Esophagus muscularis mucosa (tissue), 4 donors: Measurements from ENCODE around the gene VWA1.

ENCODE experiments used
- EP300 ChIP-seq: sonication (generic); formaldehyde crosslinking; IDR thresholded peaks from one replicate; pipeline ENCODE4 v1.6.1; 2017; ENCODE audit warnings: antibody characterized with exemption
- POLR2A ChIP-seq: fragments of 450-650 bp; IDR thresholded peaks from one replicate; pipeline ENCODE4 v1.6.1; 2017; ENCODE audit warnings: antibody characterized with exemption, moderate library complexity, mild to moderate bottlenecking, low read depth
- TF ChIP-seq, protein P1 (sequence below), 3 experiments: fragments of 200-600 bp in 2 of 3; fragments of 450-650 bp in 1 of 3; sonication (generic) in 2 of 3; IDR thresholded peaks; one replicate each; pipeline ENCODE4 v1.5.1; 2017 to 2019; ENCODE audit warnings: antibody characterized with exemption in 3 of 3, mild to moderate bottlenecking in 2 of 3, moderate library complexity in 1 of 3

DNA sequence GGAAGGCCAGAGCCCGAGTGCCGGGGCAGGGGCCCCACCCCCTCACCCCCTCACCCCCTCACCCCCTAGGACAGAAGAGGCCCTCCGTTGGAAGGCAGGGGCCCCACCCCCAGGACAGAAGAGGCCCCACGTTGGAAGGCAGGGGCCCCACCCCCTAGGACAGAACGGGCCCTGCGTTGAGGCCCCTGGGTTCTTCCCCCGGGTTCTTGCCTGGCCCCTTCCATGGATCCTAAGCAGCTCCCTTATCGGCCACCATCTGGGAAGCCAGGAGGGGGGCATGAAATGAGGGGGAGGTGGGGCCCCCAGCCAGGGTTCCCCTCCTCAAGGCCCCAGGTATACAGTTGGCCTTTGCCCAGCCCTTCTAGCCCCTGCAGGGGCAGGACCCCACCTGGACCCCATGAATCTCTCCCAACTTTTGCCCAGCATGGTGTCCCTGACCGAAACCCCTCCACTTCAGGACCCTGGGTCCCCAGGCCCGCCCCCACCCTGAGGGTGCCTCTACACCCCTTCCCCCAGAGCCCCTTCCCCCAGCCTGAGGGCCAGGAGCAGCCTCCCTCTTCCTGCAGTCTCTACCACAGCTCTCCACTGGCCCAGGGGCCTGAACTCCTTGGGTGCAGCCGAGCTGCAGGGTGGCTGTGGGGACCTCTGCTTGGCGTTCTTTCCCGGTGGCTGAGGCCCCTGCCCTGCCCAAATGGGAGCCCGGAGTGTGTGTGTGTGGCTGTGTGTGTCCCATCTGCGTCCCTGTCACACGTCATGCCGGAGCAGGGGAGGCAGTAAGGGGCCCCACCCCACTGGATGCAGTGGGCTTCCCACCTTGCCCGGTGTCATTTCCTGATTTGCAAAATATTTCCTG is 4.3 kb upstream of the VWA1 start:
- no peak for TF ChIP-seq EP300
- TF ChIP-seq, protein P1, sequence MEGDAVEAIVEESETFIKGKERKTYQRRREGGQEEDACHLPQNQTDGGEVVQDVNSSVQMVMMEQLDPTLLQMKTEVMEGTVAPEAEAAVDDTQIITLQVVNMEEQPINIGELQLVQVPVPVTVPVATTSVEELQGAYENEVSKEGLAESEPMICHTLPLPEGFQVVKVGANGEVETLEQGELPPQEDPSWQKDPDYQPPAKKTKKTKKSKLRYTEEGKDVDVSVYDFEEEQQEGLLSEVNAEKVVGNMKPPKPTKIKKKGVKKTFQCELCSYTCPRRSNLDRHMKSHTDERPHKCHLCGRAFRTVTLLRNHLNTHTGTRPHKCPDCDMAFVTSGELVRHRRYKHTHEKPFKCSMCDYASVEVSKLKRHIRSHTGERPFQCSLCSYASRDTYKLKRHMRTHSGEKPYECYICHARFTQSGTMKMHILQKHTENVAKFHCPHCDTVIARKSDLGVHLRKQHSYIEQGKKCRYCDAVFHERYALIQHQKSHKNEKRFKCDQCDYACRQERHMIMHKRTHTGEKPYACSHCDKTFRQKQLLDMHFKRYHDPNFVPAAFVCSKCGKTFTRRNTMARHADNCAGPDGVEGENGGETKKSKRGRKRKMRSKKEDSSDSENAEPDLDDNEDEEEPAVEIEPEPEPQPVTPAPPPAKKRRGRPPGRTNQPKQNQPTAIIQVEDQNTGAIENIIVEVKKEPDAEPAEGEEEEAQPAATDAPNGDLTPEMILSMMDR (IDR thresholded peaks at IDR 0.05): no peak
- no peak for TF ChIP-seq POLR2A
